DMS114 treated with DMSO at 0.1 percent for 48 hours (cell line): ENCODE results near the gene ANKRD39.
A peak's percentile ranks its signal among the peaks of the same experiment; 100 is the strongest.
"Not testable (repeated sequence)": the region's sequence is repeated elsewhere in the genome, so short reads cannot be mapped to it uniquely, and the experiment has no call there.

ENCODE experiments used
- DNase-seq: peaks from one replicate; lab custom pipeline; 2025; ENCODE audit not compliant: unreplicated experiment; lab: John Stamatoyannopoulos, UW

The ANKRD39 gene

DNA sequence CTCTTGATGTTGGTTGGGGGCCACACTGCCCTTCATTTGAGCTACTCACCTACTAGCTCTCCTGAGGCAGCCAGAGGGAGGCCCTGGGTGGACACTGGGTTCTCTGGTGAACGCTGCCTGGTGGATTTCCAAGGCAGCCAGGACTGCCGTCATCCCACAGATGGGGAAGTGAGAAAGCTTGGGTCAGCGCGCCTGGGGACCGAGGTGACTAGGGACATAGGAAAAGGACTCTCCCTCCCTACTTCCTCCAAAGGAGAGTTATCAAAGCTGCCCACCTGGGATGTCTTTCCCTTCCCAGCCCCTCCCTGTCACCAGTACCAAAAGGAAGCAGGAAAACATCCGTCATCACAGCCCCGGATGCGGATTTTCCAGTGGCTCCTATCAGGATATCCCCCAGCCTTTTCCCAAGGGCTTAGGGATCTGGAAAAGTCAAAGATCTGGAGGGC, 15.9 kb upstream of the ANKRD39 start:
- no peak for DNase-seq

DNA sequence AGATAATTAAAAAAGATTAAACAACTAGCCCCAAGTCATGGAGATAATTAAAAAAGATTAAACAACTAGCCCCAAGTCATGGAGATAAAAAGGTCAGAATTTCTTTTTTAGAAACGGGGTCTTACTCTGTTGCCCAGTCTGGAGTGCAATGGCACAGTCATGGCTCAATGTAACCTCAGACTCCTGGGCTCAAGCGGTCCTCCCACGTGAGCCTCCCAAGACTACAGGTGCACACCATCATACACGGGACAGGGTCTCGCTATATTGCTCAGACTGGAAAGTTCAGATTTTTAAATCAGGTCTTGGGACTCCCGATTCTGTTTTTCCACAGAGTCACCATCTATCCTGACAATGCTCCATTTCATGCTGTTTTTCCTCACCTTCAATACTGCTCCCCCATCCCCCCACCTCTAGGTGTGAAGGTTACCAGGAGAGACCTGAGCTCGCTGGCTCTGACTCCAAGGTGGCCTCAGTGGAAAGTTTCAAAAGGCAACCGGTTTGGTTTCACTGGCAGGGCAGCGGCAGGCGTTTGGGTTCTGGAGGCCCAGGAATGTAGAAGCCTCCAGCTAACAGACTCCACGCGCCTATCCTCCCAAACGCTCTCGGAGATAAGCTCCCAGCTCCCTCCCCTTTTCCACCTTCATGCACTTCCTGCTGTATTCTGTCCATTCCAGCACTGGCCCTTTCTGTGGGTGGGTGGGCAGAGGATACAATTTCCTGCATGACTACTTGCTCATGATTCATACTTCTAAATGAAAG, 15.0 kb upstream of the ANKRD39 start:
- DNase-seq: no peak

DNA sequence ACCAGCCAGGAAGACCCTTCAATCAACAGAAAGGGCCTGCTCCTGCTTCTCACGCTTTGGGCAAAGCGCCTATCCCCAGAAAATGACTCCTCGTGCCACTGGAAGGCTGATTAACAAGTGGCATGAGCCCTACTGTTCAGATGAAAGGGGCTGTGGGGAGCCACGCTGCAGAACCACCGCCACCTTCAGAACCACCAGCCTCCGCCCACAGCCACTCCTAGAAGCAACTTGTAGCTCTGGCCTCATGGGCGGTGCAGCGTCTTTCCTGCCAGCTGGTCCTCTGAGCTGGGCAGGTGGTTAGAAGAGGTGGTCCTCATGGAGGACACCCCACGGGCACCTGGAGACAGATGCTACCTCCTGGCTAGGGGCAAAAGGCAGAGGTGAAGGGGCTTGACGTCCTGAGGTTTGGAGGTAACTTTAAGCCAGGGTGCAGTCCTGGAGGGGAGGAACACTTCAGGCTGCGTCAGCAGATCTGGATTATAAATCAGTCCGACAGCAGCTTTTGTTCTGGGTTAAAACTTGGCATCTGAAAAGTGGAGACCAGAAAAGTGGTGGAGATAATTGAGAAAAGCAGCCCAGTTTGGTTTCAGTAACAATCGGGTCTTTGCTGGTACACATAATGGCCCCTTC, 12.9 kb upstream of the ANKRD39 start:
- DNase-seq: peak; percentile 25

DNA sequence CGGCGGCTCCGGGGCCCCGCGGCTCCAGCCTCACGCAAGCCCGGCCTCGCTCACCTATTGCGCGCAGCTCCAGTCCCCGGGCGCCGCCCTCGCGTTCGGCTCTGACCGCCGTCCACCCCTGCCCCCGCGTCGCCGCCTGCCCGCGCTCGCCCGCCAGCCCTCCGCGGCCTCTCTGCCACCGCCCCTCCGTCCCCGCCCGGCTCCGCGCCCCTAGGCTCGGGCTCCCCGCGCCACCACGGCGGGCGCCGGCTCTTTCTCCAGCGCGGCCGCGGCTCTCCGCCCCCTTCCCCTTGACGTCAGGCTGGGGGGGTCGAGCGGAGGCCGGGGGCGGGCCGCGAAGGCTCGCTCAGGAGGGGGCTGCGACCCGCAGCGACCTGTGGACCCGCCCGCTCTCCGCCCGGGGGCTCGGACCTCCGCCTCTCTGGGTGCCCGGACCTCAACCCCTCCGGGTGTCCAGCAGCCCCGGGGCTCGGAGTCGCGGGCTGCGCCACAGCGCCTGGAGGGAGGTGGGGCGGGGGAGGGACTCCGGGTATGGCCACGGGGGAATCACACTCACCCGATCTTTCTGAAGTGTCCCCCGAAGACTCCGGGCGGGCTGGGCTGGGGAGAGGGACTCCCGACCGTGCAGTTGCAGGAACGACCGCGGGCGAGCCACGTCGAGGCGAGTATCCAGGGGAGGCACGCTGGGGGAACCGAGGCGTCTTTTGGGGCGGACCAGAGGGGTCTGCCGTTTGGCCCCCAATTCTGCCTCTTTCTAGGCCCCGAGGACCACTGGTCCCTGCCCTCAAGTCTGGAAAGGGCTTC, 12.2 kb upstream of the ANKRD39 start, which contains the start of gene SEMA4C:
SEMA4C (minus strand) TSS at position 259 of the 804 bp plus-strand sequence. CDS start 2,194 bp downstream, outside the sequence.
- DNase-seq: no peak

DNA sequence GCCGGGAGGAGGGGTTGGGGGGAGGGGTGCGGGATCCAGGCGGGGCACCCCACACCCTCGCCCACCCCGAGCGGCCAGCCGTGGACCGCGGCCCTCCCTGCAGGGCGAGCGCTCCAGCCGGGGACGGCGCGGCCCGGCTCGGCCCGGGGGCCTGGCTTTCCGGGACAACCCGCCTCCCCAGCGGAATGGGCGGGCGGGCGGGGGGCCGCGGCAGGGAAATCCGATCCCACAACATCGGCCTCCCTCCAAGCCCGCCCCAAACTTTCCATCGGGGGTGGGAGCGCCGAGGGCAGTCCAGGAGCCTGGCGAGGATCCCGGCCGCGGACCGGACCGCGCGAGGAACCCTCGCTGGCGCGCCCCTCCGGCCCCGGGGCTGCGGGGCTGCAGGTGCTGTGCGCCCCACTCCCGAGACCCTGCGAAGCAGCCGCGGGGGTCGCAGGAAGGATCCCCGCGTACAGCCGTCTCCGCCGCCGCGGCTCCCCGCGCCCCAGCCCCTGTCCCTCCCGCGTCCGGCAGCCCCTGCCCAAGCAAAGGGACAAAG, 11.5 kb upstream of the ANKRD39 start:
- DNase-seq: no peak

DNA sequence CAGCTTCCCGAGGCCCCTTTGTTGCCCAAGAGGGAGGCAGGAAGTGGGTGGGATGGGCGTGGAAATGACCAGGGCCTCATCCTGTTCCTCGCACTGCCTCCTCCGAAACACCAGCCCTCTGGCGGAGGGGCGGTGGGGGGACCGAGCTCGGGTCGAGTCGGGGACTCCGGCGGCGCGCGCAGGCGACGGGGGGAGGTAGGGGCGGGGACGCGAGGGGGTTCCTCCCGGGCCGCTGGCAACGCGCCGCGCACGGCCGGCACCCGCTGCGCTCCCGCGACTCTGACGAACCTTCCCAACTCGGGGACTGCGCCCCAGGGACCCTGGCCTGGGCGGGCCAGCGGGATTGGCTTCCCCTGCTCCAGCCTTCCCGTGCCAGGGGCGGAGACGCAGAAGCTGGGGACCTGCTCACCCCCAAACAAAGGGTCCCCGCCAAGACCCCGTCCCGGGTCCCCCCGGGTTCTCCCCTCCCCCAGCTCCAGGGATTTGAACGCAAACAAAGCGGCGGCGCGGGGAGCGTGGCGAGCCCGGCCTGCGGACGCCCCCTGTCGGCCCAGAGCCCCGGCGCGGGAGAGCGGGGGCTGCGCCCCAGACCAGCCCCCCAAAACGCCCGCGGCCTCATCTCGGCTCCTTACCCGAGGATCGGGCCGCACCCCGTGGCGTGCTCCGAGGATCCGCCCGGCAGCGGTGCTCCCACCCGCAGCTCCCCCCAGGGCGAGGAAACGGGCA, 10.9 kb upstream of the ANKRD39 start:
- DNase-seq: peak; percentile 59

DNA sequence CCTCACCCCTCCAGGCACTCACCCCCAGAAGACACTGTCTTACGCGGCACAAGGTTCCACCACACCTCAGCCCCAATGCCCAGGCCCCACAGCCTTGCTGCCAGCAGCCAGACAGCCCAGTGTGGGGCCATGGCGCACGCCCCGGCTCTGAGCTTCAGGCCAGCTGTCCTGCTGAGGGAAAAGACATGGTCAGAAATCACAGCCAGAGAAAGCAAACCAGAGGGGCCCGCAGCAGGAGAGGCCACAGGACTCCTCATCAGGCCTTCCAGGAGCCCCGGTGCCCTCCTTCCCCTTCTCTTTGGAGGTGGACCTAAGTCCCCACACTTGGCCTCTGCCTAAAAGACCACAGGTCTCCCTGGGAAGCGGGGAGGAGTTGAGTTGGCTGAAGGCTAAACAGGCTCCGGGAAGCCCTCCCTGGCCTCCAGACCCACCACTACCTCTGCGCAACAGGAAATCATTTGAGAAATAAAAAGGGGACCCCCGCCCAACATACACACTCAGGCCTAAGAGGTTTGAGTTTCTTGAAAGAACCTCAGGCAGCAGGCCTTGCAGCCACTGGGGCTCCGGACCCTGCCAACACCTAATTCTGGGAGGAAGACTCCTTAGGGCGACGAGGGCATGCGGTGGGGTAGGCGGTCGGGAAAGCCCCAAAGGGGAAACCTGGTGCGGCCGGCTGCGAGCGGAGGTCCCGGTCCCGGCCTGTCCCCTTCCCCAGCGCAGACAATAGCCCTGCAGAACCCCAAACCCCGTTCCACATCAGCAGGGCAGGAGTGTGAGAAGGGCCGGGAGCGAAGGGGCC, 10.1 kb upstream of the ANKRD39 start:
- DNase-seq: no peak

DNA sequence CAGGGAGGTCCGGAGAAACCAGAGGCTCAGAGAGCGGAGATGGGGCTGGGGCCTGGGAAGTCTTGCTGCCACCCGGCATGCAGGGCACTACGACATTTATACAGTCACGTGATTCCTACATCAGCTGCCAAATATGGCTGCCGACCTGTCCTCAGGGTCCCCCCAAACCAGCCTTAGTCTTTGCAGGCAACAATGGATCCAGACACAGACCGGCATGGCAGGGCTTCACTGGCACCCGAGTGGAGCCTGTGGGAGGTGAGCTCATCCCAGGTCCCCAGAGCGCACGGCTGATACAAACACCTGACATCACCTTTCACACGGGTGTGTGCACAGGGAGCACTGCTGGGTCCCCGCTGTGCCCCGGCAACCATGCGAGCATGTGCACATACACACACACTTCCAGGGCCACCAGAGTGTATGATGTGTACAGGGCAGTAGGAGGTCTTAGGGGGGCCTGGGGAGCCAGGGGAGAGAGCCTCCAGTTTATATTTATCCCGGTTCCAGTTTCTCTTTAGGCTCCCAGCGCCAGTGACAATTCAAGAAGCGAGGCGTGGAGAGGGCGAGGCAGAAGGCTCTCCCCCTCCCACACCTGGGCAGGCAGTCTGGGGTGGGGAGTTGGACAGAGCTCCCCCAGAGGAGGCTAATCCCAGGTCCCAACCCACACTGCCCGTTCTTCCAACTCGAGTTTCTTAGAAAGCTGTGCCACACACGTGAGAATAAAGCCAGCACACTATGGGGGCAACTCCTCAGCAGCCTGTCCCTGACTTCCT, 9.4 kb upstream of the ANKRD39 start:
- no peak for DNase-seq

DNA sequence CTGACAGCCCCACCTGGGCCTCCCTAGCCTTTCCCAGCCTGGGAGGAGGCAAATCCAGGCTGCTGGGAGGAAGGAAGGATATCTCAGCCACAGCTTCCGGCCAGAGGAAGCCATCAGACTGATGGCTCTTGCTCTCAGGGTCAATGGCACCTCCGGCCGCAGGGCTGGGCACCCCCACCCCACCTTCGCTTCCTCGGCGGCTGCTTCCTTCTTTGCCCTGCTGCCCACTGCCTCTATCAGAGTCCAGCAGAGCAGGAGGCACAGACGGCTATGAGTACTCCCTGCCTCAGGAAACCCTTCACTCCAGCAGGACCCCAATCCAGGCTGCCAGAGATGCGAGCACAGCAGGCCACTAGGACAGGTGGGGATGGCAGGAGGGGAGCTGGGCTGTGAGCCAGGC, 8.8 kb upstream of the ANKRD39 start:
- DNase-seq: no peak

DNA sequence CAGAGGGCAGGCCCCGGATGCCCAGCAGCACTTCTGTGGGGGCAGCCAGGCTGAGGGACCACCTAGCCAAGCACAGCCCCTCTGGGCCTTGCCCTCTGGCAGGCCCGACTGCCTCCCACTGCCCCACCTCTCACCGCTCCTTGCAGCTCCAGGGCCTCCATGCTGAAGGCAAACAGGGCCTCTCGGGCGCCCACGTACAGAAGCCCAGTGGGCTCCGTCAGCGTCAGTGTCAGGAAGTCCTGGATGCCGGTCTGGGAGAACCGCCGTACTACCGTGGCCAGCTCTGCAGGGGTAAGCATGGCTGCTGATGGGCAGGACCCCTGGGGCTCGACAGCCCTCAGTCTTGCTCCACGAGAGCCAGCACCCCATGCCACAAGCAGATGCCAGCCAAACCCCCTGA, 8.3 kb upstream of the ANKRD39 start:
- DNase-seq: no peak

DNA sequence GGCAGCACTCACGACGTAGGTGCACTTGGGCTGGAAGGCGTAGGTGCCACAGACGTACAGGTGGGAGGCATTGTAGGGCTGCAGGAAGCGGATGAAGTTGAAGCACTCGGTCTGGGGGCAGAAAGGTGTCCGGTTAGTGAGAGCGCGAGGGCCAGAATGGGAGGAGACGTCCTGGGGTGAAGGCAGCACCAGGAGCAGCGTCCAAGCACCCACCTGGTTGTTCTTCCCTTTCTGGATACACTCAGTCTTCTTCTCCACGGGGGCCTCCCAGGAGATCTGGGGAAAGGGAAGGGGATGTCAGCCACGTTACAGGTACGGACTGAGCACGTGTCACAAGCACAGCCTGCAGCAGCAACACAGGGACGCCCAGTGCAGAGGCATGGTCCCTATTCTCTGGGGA, 7.8 kb upstream of the ANKRD39 start:
- no peak for DNase-seq

DNA sequence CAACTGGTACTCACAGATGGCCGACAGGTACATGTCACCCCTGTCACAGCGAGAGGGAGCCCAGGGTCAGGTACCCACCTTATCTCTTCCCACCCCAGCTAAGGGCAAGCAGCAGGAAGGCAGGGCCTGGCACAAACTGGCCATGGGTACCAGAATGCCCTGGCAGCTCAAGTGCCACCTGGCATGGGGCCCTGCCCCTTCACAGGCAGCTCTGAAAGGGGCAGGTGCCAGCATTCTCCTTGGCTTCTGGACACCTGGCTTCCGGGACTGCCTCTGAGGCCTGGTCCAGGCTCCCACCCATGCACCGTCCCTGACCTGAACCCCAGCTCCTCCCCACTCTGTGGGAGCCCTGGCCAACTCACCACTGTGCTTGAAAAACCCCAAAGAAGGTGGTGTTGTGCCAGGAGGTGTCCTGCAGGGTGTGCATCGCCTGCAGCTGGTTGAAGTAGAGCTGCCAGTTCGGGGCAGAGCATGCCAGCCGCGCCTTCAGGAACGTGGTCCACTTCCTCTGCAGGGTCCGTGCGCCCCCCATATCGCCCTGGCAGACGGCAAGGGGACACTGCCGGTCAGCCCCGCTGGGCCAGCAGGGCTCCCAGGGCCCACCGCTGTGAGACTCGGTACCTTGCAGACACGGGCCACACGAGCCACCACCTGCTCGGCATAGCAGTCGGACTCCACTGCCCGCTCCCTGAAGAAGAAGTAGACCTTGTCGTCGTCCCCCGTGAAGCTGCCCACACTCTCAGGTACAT, 6.7 kb upstream of the ANKRD39 start:
- DNase-seq: no peak

DNA sequence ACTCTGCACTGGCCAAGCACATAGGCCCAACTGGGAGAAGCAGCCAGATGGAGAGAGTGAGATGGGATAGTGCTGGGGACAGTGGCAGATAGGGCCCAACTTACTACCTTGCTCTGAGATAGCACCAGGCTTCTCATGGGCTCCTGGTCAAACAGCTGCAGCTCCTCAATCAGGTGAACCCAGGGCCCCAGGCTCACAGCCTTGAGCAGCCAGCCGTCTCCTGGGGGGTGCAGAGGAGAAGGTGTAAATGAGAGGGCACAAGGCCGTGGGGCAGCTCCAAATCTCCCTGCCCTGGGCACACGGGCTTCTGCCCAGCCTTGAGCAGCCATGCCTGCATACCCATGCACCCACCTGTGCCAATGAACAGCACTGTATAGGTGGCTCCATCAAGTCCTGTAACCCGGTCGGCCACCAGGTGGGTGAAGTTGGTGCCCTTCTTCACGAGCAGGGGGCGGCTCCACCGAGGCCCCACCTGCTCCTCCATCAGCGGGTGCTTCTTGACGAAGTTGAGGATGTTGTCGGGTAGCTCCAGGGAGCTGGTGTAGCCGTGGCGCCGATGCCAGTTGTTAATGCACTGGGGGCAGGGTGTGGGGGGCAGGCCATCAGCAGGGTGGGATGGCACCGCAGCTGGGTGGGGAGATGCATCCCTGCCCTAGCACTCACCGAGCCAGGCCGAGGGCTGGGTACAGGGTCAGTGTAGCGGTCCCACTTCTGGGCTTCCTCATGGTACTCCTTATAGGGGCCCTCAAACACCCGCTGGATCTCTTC, 5.9 kb upstream of the ANKRD39 start:
- no peak for DNase-seq

DNA sequence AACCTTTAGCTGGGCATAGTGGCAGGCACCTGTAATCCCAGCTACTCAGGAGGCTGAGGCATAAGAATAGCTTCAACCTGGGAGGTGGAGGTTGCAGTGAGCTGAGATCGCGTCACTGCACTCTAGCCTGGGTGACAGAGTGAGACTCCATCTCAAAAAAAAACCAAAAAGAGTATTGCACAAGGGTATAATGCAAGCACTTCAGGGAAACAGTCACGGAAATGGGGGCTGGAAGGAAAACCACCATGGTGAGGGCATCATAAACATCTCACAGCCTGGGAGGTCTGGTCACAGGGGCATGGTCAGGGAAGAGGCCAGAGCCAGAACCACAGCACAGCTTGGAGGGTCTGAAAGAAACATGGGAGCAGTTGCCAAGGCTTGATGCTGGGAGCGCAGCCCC, 5.2 kb upstream of the ANKRD39 start:
- not testable (repeated sequence) for DNase-seq

DNA sequence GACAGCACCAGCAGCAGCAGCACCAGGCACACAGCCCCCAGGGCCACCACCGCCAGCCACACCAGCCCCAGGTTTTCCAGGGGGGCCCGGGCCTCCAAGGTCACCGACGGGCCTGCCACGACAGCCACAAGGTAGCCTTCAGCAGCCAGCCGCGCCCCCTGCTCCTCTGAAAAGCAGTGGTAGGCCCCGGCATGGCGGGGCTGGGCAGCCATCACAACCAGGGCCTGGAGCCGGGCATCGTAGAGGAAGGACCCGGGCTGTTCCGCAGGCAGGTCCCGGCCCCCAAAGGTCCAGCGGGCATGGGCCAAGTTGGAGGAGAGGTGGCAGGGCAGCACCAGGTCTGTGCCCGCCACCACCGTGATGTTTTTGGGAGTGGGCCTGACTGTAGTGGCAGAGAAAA, 3.3 kb upstream of the ANKRD39 start:
- no peak for DNase-seq

DNA sequence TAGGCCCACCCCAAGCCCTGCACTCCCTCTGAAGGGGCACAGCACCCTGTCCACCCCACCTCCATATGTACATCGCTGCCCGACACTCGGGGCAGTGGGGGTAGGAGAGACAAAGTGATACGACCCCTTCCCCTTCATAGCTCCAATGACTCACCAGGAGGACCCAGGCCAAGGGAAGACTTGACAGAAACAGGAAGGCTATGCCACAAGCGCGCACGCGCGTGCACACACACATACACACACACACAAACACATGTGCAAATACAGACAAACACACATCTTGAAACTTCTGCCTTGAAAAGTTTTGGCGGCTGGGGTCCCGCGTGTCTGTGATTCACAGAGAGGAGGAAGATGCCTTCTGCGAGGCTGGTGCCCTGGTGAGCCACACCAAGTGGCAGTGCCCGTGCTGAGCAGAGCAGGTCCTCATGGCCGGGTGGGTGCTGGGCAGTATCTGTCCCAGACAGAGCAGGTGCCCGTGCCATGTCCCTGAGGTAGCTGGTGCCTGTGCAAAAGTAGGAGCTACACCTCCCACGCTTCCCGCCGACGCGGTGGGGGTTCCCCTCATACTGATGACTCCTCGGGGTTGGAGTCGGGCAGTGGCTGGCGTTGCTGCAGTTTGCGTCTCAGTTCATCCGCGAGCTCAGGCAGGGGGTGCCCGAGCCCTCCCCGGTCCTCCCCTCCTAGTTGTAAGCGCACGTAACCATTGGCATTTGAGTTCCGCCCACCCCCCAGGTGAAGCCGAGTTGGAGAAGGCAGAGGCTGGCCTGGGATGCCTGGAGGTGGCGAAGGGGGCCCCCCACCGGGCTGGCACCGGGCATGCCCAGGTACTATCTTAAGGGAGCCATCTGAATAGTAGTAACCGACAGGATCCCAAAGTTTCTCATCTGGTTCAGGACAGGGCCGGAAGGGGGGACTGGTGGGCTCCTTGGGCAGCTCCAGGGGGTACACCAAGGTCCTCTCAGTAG, 2.5 kb upstream of the ANKRD39 start:
- DNase-seq: no peak

DNA sequence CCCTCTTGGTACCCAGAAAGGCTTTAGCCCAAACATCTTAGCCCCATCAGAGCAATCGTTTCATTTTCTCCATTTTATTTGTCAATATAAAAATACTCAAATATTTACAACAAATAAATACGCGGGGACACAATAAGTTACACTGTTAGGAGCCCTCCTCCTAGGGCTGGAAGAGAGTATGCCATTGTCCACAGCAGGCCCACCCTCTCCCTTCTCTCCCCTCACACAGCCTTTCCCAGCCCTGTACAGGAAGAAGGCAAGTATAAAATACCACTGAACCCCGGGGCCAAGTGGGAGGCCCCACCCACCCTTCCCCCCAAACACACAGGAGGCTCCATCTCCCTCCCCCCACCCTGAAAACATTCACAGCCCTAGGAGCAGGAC, 1.9 kb upstream of the ANKRD39 start:
- DNase-seq: no peak
